Vagina (tissue), 2 donors: ENCODE data around the gene TPST2. TPM values are rescaled to one million over a fixed set of nuclear protein-coding genes. Genes with fewer than 3 reads are reported as not detected.

Experiments
- DNase-seq, 2 donors: peaks; one replicate each; pipeline ENCODE4 v3.0.0-alpha.2; 2017; ENCODE audit errors: extremely low spot score in 2 of 2
- H3K27ac ChIP-seq: fragments of 200-600 bp; sonication (generic); one replicate; pipeline ENCODE4 v1.5.1; 2019
- H3K27me3 ChIP-seq: fragments of 200-600 bp; sonication (generic); one replicate; pipeline ENCODE4 v1.5.1; 2019
- H3K36me3 ChIP-seq, 2 donors: fragments of 200-600 bp; sonication (generic); one replicate each; pipeline ENCODE4 v1.5.1; 2017 to 2019
- H3K4me1 ChIP-seq: fragments of 200-600 bp; sonication (generic); one replicate; pipeline ENCODE4 v1.5.1; 2019
- H3K4me3 ChIP-seq, 2 donors: fragments of 200-600 bp; sonication (generic); 1 replicate in 1 of 2; 2 replicates in 1 of 2; pipeline ENCODE4 v1.5.1; 2016 to 2019
- H3K9me3 ChIP-seq: fragments of 200-600 bp; sonication (generic); one replicate; pipeline ENCODE4 v1.5.1; 2019
- POLR2A ChIP-seq, 2 donors: fragments of 450-650 bp; IDR thresholded peaks; one replicate each; pipeline ENCODE4 v1.6.1; 2017; ENCODE audit warnings: antibody characterized with exemption in 2 of 2, mild to moderate bottlenecking in 2 of 2, moderate library complexity in 2 of 2
- POLR2AphosphoS5 ChIP-seq, 2 donors: sonication (generic); formaldehyde crosslinking; IDR thresholded peaks; one replicate each; pipeline ENCODE4 v1.9.0; 2017; ENCODE audit warnings: antibody characterized with exemption in 2 of 2, mild to moderate bottlenecking in 2 of 2, low read depth in 1 of 2; ENCODE audit not compliant: insufficient read depth in 1 of 2
- intact Hi-C: fragments of 100-400 bp; cut with DNase I; formaldehyde crosslinking; loops from one replicate; pipeline ENCODE4 v1.15.1; 2023
- total RNA-seq: library from RNA; depleted of rRNA; stranded (reverse); fragments of >200 nt; gene quantifications from one replicate; pipeline ENCODE4 v1.2.3, GENCODE V29; 2016
- TF ChIP-seq, protein P1 (sequence below), 3 experiments: fragments of 450-650 bp in 2 of 3; fragments of 200-600 bp in 1 of 3; sonication (generic) in 1 of 3; IDR thresholded peaks; one replicate each; pipeline ENCODE4 v1.5.1; 2017 to 2019; ENCODE audit warnings: antibody characterized with exemption in 3 of 3, mild to moderate bottlenecking in 2 of 3, moderate library complexity in 2 of 3

The TPST2 gene
- 96.3 TPM for total RNA-seq

DNA sequence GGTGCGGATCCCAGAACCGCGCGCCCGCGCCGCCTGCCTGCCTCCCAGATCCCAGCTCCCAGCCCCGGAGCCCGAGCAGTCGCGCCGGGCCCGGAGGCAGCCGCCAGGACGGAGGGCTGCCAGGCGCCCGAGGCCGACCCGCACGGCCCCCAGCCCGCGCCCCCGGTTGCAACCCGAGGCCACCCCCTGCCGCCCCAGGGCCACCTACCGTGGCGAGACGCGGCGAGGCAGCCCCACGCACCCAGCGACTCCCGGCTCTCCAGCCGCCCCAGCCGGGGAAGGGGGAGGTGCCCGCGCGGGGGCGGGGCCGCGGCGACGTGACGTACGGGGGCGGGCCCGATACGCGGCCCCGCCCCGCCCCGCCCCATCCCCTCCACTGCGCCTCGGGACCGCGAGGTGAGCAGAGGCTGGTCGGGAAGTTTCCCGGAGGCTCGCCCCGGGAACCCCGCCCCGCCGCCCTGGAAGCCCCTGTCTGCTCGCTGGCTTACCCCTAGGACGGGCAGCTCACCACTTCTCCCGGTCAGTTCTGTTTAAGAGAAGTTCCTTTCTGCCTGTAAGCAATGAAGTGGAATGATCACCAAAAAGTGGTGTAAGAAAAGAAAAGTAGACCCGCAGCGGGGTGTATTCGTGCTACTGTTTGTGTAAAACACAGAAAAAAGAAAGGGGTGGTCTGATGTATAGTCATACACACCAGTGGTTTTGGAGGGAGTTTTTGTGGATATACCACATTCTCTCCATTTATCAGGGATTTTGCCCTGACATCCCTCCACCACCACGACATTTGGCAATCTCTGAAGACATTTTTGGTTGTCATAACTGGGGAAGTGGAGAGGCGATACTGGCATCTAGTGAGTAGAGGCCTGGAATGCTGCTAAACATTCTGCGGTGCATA lies at the start of gene TPST2:
TPST2 (minus strand) TSS at position 288 of the 892 bp plus-strand sequence. CDS start 48,502 bp downstream, outside the sequence.
- intact Hi-C loops: no loop called here
- Histone ChIP-seq H3K9me3 (no peaks in the 10 kb centered on the region), H3K4me1 (peaks cover 24% of the 10 kb centered on the region), H3K27me3 (no peaks in the 10 kb centered on the region), H3K27ac (peak within 1 kb of the TSS; percentile 80), H3K36me3 (no peaks in the 10 kb centered on the region), H3K4me3 (peak within 1 kb of the TSS; percentile 55 to 75)
- no peak for DNase-seq
- TF ChIP-seq, protein P1, sequence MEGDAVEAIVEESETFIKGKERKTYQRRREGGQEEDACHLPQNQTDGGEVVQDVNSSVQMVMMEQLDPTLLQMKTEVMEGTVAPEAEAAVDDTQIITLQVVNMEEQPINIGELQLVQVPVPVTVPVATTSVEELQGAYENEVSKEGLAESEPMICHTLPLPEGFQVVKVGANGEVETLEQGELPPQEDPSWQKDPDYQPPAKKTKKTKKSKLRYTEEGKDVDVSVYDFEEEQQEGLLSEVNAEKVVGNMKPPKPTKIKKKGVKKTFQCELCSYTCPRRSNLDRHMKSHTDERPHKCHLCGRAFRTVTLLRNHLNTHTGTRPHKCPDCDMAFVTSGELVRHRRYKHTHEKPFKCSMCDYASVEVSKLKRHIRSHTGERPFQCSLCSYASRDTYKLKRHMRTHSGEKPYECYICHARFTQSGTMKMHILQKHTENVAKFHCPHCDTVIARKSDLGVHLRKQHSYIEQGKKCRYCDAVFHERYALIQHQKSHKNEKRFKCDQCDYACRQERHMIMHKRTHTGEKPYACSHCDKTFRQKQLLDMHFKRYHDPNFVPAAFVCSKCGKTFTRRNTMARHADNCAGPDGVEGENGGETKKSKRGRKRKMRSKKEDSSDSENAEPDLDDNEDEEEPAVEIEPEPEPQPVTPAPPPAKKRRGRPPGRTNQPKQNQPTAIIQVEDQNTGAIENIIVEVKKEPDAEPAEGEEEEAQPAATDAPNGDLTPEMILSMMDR (IDR thresholded peaks at IDR 0.05): no peak
- peak in 1 of 2 donors; percentile 91 for TF ChIP-seq POLR2AphosphoS5 (IDR thresholded peaks at IDR 0.05; ENCODE audit: insufficient read depth in 1 of 2, low read depth in 1 of 2)
- peak in 1 of 2 donors; percentile 77 for TF ChIP-seq POLR2A (IDR thresholded peaks at IDR 0.05)

DNA sequence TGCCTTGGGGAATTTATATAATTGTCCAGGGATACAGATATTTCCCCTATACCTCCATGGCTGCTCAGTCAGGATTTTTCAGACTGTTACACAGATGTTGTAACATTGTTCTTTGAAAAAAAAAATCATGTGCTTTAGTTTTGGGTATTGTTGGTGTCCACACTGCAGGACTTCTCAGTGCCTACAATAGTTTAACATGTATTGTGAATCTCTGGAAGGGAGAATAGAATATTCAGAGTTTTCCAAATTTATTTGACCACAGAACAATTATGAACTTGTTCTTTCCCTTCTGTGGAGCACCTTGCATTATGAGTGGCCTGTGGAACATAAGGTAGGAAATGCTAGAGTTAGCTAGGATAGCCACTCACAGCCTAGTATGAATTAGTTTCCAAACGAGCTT lies 46.4 kb upstream of the TPST2 start:
- Histone ChIP-seq H3K4me1 (no peaks in the 10 kb centered on the region), H3K27ac (no peak overlapping the region), H3K4me3 (no peak overlapping the region), H3K27me3 (no peaks in the 10 kb centered on the region), H3K9me3 (no peaks in the 10 kb centered on the region), H3K36me3 (no peaks in the 10 kb centered on the region)
- intact Hi-C loops: no loop called here
- DNase-seq: no peak
- TF ChIP-seq POLR2AphosphoS5 (IDR thresholded peaks at IDR 0.05; ENCODE audit: insufficient read depth in 1 of 2, low read depth in 1 of 2) (no peak), POLR2A (IDR thresholded peaks at IDR 0.05) (no peak)
- TF ChIP-seq, protein P1 (IDR thresholded peaks at IDR 0.05): no peak

GRCh38 chr22:26635117-26635516 lies 45.2 kb upstream of the TPST2 start:
- Histone ChIP-seq H3K36me3 (no peaks in the 10 kb centered on the region), H3K4me3 (no peak overlapping the region), H3K9me3 (no peaks in the 10 kb centered on the region), H3K27me3 (no peaks in the 10 kb centered on the region), H3K27ac (no peak overlapping the region), H3K4me1 (no peaks in the 10 kb centered on the region)
- intact Hi-C loops: no loop called here
- no peak for TF ChIP-seq POLR2AphosphoS5 (IDR thresholded peaks at IDR 0.05; ENCODE audit: insufficient read depth in 1 of 2, low read depth in 1 of 2)
- TF ChIP-seq, protein P1 (IDR thresholded peaks at IDR 0.05): no peak
- no peak for TF ChIP-seq POLR2A (IDR thresholded peaks at IDR 0.05)
- no peak for DNase-seq

DNA sequence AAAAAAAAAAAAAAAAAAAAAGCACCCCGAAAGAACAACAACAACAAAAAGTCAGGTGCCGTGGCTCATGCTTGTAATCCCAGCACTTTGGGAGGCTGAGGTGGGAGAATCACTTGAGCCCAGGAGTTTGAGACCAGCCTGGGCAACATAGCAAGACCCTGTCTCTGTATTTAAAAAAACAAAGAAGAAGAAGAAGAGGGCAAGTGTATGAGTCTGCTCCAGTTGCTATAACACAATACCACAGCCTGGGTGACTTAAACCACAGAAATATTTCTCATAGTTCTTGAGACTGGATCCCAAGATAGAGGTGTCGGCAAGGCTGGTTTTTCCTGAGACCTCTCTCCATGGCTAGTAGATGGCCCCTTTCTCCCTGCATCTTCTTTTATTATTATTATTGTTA lies 44.3 kb upstream of the TPST2 start:
- Histone ChIP-seq H3K9me3 (no peaks in the 10 kb centered on the region), H3K27ac (no peak overlapping the region), H3K27me3 (no peaks in the 10 kb centered on the region), H3K4me1 (no peaks in the 10 kb centered on the region), H3K36me3 (no peaks in the 10 kb centered on the region), H3K4me3 (no peak overlapping the region)
- DNase-seq: no peak
- intact Hi-C loops: no loop called here
- TF ChIP-seq POLR2A (IDR thresholded peaks at IDR 0.05) (no peak), POLR2AphosphoS5 (IDR thresholded peaks at IDR 0.05; ENCODE audit: insufficient read depth in 1 of 2, low read depth in 1 of 2) (no peak)
- TF ChIP-seq, protein P1 (IDR thresholded peaks at IDR 0.05): no peak
